ENCODE measurements around the gene ARL15. TPM values are rescaled to one million over a fixed set of nuclear protein-coding genes. Genes with fewer than 3 reads are reported as not detected.
A peak's percentile ranks its signal among the peaks of the same experiment; 100 is the strongest.

Gene ARL15
- polyA plus RNA-seq, 1 of the 3 experiments (the other 2 are of a cell fraction), result 6.4 TPM

- TF ChIP-seq FOXM1 (IDR thresholded peaks at IDR 0.05; ENCODE audit: low read depth), result peak; percentile 78
- peak; percentile 56; the same call in 1 of the 2 replicates for TF ChIP-seq REST (IDR thresholded peaks at IDR 0.05; ENCODE audit: low read depth, low read length)
- peak in 1 of 2 experiments; percentile 97; a peak in 2 of 4 replicates for TF ChIP-seq EP300 (IDR thresholded peaks at IDR 0.05; ENCODE audit: borderline replicate concordance in 1 of 2, low read depth in 1 of 2, low read length in 1 of 2)
- TF ChIP-seq NFIC (IDR thresholded peaks at IDR 0.05; ENCODE audit: borderline replicate concordance), result peak; percentile 88
- no peak for TF ChIP-seq FOXJ3 (CRISPR knock-in tag; IDR thresholded peaks at IDR 0.05)
- peak; percentile 75; the same call in 1 of the 2 replicates for TF ChIP-seq POLR2AphosphoS5 (IDR thresholded peaks at IDR 0.05; ENCODE audit: low read depth, low read length)
- peak; percentile 99 for TF ChIP-seq JUND (IDR thresholded peaks at IDR 0.05)
- peak; percentile 57; the same call in 1 of the 2 replicates for TF ChIP-seq RXRA (IDR thresholded peaks at IDR 0.05; ENCODE audit: borderline replicate concordance, low read depth)
- TF ChIP-seq MXI1 (IDR thresholded peaks at IDR 0.05; ENCODE audit: low read depth, low read length), result no peak
These were observed 19.6 kb upstream of the ARL15 start (continued) for GRCh38 chr5:54329731-54330709.

- Histone ChIP-seq H3K4me1 (ENCODE audit: control insufficient read depth in 1 of 2, insufficient read depth in 2 of 2, low read depth in 1 of 2, low read length in 1 of 2) (no peaks in the 10 kb centered on the region), H2AFZ (ENCODE audit: low read depth) (no peak overlapping the region), H3F3A (replicated peaks; ENCODE audit: insufficient read depth) (peaks cover 19% of the 10 kb centered on the region), H3K4me2 (no peak overlapping the region), H3K9ac (no peak overlapping the region), H3K79me2 (ENCODE audit: insufficient read depth) (no peaks in the 10 kb centered on the region), H3K9me3 (no peaks in the 10 kb centered on the region), H3K4me3 (ENCODE audit: low read depth in 2 of 2, low read length in 1 of 2) (no peak overlapping the region), H3K36me3 (replicated peaks in 1 of 2; ENCODE audit: control insufficient read depth in 1 of 2, insufficient read depth in 2 of 2, low read length in 1 of 2) (no peaks in the 10 kb centered on the region), H4K20me1 (ENCODE audit: insufficient read depth) (no peaks in the 10 kb centered on the region), H3K9me2 (no peaks in the 10 kb centered on the region), H3K27ac (ENCODE audit: low read depth in 2 of 2, low read length in 1 of 2) (no peak overlapping the region), H3K27me3 (ENCODE audit: insufficient read depth) (no peaks in the 10 kb centered on the region)
- CTCF ChIA-PET, result interaction anchor here (0.7 to 1.5 kb wide), 2 partner anchors 12 to 13 kb away, joined by 3 to 4 read pairs; no protein-coding TSS in a partner anchor
- TF ChIP-seq RXRA (IDR thresholded peaks at IDR 0.05; ENCODE audit: borderline replicate concordance, low read depth), result no peak
- no peak for TF ChIP-seq USF1 (IDR thresholded peaks at IDR 0.05; ENCODE audit: borderline replicate concordance, low read depth)
- no peak for TF ChIP-seq FOXJ3 (CRISPR knock-in tag; IDR thresholded peaks at IDR 0.05)
- no peak for TF ChIP-seq GATA2 (CRISPR knock-in tag; IDR thresholded peaks at IDR 0.05)
- TF ChIP-seq EZH2phosphoT487 (IDR thresholded peaks at IDR 0.05; ENCODE audit: borderline replicate concordance, low read depth), result no peak
- TF ChIP-seq NRF1 (IDR thresholded peaks at IDR 0.05; ENCODE audit: low read depth, low read length), result no peak
- no peak for TF ChIP-seq PBX3 (IDR thresholded peaks at IDR 0.05)
- no peak for DNase-seq
- WGBS (ENCODE audit: low lambda C conversion rate), result 74% methylated on average over 7 of the region's 7 CpGs
- POLR2A ChIA-PET, result no interaction called here
These were observed 16.4 kb upstream of the ARL15 start for GRCh38 chr5:54326662-54327270.

Measured in SK-N-SH (cell line).